Vagina (tissue), 2 donors: ENCODE results near the gene KAZN. TPM values are rescaled to one million over a fixed set of nuclear protein-coding genes. Genes with fewer than 3 reads are reported as not detected.

Experiments used
- DNase-seq, 2 donors: peaks; one replicate each; pipeline ENCODE4 v3.0.0-alpha.2; 2017; ENCODE audit errors: extremely low spot score in 2 of 2
- H3K27ac ChIP-seq: fragments of 200-600 bp; sonication (generic); one replicate; pipeline ENCODE4 v1.5.1; 2019
- H3K27me3 ChIP-seq: fragments of 200-600 bp; sonication (generic); one replicate; pipeline ENCODE4 v1.5.1; 2019
- H3K36me3 ChIP-seq, 2 donors: fragments of 200-600 bp; sonication (generic); one replicate each; pipeline ENCODE4 v1.5.1; 2017 to 2019
- H3K4me1 ChIP-seq: fragments of 200-600 bp; sonication (generic); one replicate; pipeline ENCODE4 v1.5.1; 2019
- H3K4me3 ChIP-seq, 2 donors: fragments of 200-600 bp; sonication (generic); 1 replicate in 1 of 2; 2 replicates in 1 of 2; pipeline ENCODE4 v1.5.1; 2016 to 2019
- H3K9me3 ChIP-seq: fragments of 200-600 bp; sonication (generic); one replicate; pipeline ENCODE4 v1.5.1; 2019
- CTCF ChIP-seq, 3 experiments: fragments of 450-650 bp in 2 of 3; fragments of 200-600 bp in 1 of 3; sonication (generic) in 1 of 3; IDR thresholded peaks; one replicate each; pipeline ENCODE4 v1.5.1; 2017 to 2019; ENCODE audit warnings: antibody characterized with exemption in 3 of 3, mild to moderate bottlenecking in 2 of 3, moderate library complexity in 2 of 3
- POLR2A ChIP-seq, 2 donors: fragments of 450-650 bp; IDR thresholded peaks; one replicate each; pipeline ENCODE4 v1.6.1; 2017; ENCODE audit warnings: antibody characterized with exemption in 2 of 2, mild to moderate bottlenecking in 2 of 2, moderate library complexity in 2 of 2
- POLR2AphosphoS5 ChIP-seq, 2 donors: sonication (generic); formaldehyde crosslinking; IDR thresholded peaks; one replicate each; pipeline ENCODE4 v1.9.0; 2017; ENCODE audit warnings: antibody characterized with exemption in 2 of 2, mild to moderate bottlenecking in 2 of 2, low read depth in 1 of 2; ENCODE audit not compliant: insufficient read depth in 1 of 2
- intact Hi-C: fragments of 100-400 bp; cut with DNase I; formaldehyde crosslinking; loops from one replicate; pipeline ENCODE4 v1.15.1; 2023
- total RNA-seq: library from RNA; depleted of rRNA; stranded (reverse); fragments of >200 nt; gene quantifications from one replicate; pipeline ENCODE4 v1.2.3, GENCODE V29; 2016

Gene KAZN
- total RNA-seq, 1 donor from 2014 or later = 29.5 TPM

GRCh38 chr1:14698314-14698713, 99.8 kb downstream of the KAZN start:
- TF ChIP-seq POLR2A (IDR thresholded peaks at IDR 0.05) (no peak), CTCF (IDR thresholded peaks at IDR 0.05) (no peak), POLR2AphosphoS5 (IDR thresholded peaks at IDR 0.05; ENCODE audit: insufficient read depth in 1 of 2, low read depth in 1 of 2) (no peak)
- H3K36me3 ChIP-seq = no peaks in the 10 kb centered on the region
- intact Hi-C loops = no loop called here
- H3K4me1 ChIP-seq = peaks cover 8% of the 10 kb centered on the region
- no peaks in the 10 kb centered on the region for H3K9me3 ChIP-seq
- no peaks in the 10 kb centered on the region for H3K27me3 ChIP-seq
- H3K4me3 ChIP-seq = no peak overlapping the region
- H3K27ac ChIP-seq = no peak overlapping the region
- DNase-seq = no peak

DNA sequence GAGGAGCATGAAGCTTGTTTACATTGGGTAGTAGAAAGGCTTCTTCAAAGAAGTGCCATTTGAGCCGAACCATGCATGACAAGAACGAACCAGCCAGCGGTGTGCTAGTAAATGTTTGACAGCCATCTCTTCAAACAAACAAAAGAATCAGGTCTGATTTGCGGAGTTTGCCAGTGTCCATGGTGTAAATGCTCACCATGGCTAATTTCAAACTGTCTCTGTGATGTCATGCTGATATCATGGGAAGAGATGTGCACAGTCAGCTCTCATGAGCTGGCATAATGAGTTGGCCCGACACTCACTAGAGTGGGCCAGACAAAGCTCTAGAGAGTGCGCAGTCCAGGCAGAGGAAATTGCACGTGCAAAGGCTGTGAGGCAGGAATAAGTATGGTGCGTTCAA, 101.1 kb downstream of the KAZN start:
- Histone ChIP-seq H3K4me1 (peaks cover 8% of the 10 kb centered on the region), H3K9me3 (no peaks in the 10 kb centered on the region), H3K4me3 (no peak overlapping the region), H3K36me3 (no peaks in the 10 kb centered on the region), H3K27me3 (no peaks in the 10 kb centered on the region), H3K27ac (no peak overlapping the region)
- DNase-seq = no peak
- no peak for TF ChIP-seq POLR2A (IDR thresholded peaks at IDR 0.05)
- no peak for TF ChIP-seq CTCF (IDR thresholded peaks at IDR 0.05)
- TF ChIP-seq POLR2AphosphoS5 (IDR thresholded peaks at IDR 0.05; ENCODE audit: insufficient read depth in 1 of 2, low read depth in 1 of 2) = no peak
- intact Hi-C loops = no loop called here

GRCh38 chr1:14704846-14705245, 106.4 kb downstream of the KAZN start:
- TF ChIP-seq POLR2AphosphoS5 (IDR thresholded peaks at IDR 0.05; ENCODE audit: insufficient read depth in 1 of 2, low read depth in 1 of 2) = no peak
- no peak for TF ChIP-seq POLR2A (IDR thresholded peaks at IDR 0.05)
- no peak for TF ChIP-seq CTCF (IDR thresholded peaks at IDR 0.05)
- Histone ChIP-seq H3K27me3 (no peaks in the 10 kb centered on the region), H3K36me3 (no peaks in the 10 kb centered on the region), H3K4me3 (no peak overlapping the region), H3K4me1 (peaks cover 9% of the 10 kb centered on the region), H3K27ac (no peak overlapping the region), H3K9me3 (no peaks in the 10 kb centered on the region)
- DNase-seq = no peak
- intact Hi-C loops = no loop called here

DNA sequence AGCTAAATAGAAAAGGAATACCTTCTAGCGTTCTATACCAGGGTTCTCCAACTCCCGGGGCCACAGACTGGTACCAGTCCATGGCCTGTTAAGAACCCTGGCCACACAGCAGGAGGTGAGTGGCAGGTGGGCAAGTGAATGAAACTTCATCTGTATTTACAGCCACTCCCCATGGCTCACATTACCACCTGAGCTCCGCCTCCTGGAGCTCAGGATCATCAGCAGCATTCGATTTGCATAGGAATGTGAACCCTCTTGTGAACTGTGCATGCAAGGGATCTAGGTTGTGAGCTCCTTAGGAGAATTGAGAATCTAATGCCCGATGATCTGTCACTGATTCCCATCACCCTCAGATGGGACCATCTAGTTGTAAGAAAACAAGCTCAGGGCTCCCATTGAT, 107.3 kb downstream of the KAZN start:
- H3K27ac ChIP-seq = no peak overlapping the region
- no peaks in the 10 kb centered on the region for H3K27me3 ChIP-seq
- no peak for DNase-seq
- intact Hi-C loops = no loop called here
- H3K4me3 ChIP-seq = no peak overlapping the region
- TF ChIP-seq CTCF (IDR thresholded peaks at IDR 0.05) (no peak), POLR2A (IDR thresholded peaks at IDR 0.05) (no peak), POLR2AphosphoS5 (IDR thresholded peaks at IDR 0.05; ENCODE audit: insufficient read depth in 1 of 2, low read depth in 1 of 2) (no peak)
- no peaks in the 10 kb centered on the region for H3K9me3 ChIP-seq
- H3K4me1 ChIP-seq = peaks cover 5% of the 10 kb centered on the region
- no peaks in the 10 kb centered on the region for H3K36me3 ChIP-seq

DNA sequence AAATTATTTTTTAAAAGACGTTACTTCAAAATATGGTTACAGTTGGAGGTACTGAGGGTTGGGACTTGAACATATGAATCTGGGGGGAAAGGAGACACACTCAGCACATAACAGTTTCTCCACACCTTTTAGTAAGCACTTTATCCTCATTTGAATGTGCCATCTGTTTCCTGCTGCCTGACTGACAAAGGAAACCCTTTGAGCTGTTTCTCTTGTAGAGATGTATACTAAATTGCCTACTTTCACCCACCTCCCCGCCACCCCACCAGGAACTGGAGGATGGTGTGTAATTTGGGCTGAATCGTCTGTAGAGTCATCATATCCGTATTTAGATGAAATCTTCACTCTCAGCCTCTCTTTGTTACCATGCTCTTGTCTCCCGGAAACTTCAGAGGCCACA, 108.1 kb downstream of the KAZN start:
- H3K36me3 ChIP-seq = no peaks in the 10 kb centered on the region
- DNase-seq = no peak
- no peaks in the 10 kb centered on the region for H3K9me3 ChIP-seq
- peaks cover 5% of the 10 kb centered on the region for H3K4me1 ChIP-seq
- H3K4me3 ChIP-seq = no peak overlapping the region
- no peaks in the 10 kb centered on the region for H3K27me3 ChIP-seq
- no peak for TF ChIP-seq POLR2A (IDR thresholded peaks at IDR 0.05)
- TF ChIP-seq CTCF (IDR thresholded peaks at IDR 0.05) = no peak
- TF ChIP-seq POLR2AphosphoS5 (IDR thresholded peaks at IDR 0.05; ENCODE audit: insufficient read depth in 1 of 2, low read depth in 1 of 2) = no peak
- H3K27ac ChIP-seq = no peak overlapping the region
- intact Hi-C loops = no loop called here
